NCI-H510A (cell line): ENCODE results near the gene TNFSF18.
"Not testable (repeated sequence)": the region's sequence is repeated elsewhere in the genome, so short reads cannot be mapped to it uniquely, and the experiment has no call there.

Experiments
- DNase-seq: peaks from one replicate; lab custom pipeline; 2025; lab: John Stamatoyannopoulos, UW

TNFSF18 gene, protein sequence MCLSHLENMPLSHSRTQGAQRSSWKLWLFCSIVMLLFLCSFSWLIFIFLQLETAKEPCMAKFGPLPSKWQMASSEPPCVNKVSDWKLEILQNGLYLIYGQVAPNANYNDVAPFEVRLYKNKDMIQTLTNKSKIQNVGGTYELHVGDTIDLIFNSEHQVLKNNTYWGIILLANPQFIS

DNA sequence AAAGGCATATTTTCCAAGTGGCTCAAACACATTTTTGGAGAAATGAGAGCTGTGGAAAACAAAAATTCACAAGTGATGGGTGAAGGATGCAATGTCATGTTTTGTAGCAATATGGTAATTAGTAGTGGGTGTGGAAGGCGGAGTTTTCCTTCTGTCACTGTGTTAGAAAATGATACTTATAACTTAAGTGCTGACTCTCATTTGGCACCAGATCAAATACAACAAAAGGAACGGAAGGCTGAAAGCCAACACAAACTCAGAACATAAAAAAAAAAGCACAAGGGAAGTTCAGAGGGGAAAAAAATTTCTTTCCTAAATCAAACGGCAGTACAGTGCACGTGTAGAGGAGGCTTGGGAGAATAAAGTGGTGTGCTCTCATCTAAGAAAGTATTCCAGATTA lies at the start of gene TNFSF18:
Gene TNFSF18, minus strand, starts transcription at position 77 of the 400 bp plus-strand sequence. Its CDS starts 45 bp downstream, at position 32.
- DNase-seq = peak; percentile 2

GRCh38 chr1:173099166-173099565 lies 48.4 kb upstream of the TNFSF18 start:
- DNase-seq = no peak

DNA sequence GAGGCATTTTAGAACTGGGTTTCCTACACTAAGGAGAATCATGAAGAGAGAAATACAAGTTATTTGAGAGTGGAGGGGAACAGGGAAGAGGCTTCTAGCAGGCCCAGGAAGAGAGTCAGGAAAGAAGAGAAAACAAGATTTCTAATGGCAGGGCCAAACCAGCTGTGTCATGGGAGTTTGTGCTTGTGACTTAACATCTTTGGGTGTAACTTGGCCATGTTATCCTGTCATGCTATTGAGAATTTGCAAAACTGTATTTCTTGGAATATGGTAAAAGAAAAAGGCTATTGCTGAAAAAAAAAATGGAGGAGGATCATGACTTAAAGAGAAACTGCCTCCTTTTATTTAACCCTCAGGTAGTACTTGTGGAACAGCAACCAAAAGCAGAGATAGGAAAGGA lies 47.4 kb upstream of the TNFSF18 start:
- DNase-seq = no peak

GRCh38 chr1:173097001-173097400 lies 46.3 kb upstream of the TNFSF18 start:
- no peak for DNase-seq

DNA sequence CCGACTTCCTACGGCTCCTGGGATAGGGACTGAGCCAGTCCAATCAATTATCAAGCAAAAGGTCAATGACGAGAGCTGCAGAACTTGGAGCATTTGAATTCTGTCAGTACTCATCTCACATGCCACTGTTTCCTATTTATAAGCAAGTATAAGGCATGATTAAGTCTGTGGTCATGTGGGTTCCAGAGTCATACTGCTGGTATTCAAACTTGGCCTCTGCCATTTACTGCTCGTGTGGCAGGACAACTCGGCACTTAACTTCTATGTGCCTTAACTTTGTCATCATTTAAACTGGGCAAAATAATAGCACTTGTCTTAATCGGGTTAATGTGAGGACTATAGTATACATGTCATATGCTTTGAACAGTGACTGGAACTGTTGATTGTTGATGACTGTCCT lies 44.9 kb upstream of the TNFSF18 start:
- no peak for DNase-seq

- no peak for DNase-seq
Observed at GRCh38 chr1:173094541-173094940, 43.8 kb upstream of the TNFSF18 start.

DNA sequence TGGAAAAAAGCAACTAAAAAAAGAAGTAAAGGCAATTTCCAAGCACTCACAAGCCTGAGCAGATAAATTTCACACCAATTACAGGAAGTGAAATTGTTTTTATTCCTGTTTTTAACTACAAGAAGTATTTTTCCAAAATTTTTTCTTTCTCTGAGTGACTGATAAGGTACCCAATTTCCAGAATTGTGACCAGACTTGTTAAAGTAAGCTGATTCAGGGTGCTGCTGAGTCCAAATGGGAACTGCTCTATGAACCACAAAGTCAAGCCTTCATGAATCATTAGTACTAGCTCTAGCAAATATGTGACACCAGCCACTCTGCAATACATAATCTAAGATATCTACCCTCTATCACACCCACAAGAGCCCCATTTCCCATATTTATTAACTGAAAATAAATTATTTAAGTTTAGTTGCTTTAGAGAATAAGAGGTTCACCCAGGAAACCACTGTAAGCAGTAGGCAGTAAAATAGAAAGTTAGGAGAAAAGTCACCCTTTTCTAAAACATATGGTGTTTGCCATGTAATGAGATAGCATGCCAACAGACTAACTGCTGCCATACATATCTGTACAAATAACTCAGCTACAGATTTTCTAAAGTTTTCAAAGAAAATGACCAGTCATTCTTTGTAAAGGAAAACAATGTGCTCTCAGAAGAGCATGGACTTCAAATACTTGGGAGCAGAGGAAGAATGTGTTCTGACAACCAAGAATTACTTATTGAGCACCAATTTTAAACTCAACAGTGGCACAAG lies 43.1 kb upstream of the TNFSF18 start:
- DNase-seq = no peak

DNA sequence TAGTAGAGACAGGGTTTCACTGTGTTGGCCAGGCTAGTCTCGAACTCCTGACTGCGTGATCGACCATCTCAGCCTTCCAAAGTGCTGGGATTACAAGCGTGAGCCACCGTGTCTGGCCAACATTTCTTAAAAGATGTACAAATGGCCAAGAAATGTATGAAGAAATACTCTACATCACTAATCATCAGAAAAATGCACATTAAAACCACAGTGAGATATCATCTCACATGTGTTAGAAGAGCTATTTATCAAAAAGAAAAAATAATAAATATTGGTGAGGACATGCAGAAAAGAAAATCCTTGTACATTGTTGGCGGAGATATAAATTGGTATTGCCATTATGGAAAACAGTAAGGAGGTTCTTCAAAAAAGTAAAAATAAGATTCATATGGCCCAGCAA lies 33.6 kb upstream of the TNFSF18 start:
- DNase-seq = no peak

DNA sequence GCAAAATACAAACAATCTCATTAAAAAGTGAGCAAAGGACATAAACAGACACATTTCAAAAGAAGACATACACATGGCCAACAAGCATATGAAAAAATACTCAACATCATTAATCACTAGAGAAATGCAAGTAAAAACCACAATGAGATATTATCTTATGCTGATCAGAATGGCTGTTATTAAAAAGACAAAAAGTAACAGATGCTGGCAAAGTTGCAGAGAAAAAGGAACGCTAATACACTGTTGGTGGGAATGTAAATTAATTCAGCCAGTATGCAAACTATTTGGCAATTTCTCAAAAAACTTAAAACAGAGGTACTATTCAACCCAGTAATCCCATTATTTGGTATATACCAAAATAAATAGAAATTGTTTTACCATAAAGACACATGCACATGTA lies 32.2 kb upstream of the TNFSF18 start:
- DNase-seq = no peak

- DNase-seq = not testable (repeated sequence)
Observed at GRCh38 chr1:173074217-173074616, 23.5 kb upstream of the TNFSF18 start.

GRCh38 chr1:173064011-173064410 lies 13.3 kb upstream of the TNFSF18 start:
- DNase-seq = no peak

- no peak for DNase-seq
Observed at GRCh38 chr1:173063171-173063570, 12.4 kb upstream of the TNFSF18 start.

DNA sequence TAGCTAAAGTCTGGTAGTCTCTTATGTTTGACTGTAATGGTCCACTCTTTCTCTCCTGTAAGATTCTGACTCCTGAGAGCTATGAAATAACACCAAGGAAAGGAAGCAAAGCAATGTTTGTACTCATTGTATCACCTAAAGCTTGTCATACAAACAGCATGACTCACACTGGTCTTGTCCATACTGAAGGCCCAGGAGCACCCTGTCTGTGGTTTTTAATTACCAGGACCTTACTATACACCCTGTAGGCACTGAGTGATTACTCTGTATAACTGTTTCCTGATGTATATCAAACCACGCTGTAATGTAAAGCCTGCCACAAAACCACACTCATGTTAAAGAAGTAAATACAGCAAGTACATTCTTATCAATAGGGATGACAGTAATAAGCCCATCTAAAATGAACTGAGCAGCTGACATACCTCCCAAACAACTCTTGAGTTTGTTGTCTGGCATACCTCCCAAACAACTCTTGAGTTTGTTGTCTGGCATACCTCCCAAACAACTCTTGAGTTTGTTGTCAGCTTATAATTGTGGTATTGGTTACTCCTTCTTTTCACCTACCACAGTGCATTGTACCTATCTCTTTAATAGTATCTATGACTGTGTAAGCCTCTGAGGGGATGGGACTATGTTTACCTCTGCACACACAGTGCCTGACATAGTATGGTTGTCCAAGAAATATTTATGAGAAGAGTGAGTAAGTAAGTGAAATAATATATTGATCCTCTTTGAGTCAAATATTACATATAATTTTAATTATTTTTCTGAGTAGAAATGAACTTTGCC lies 11.6 kb upstream of the TNFSF18 start:
- no peak for DNase-seq

- no peak for DNase-seq
Observed at GRCh38 chr1:173058556-173058955, 7.8 kb upstream of the TNFSF18 start.

- no peak for DNase-seq
Observed at GRCh38 chr1:173057984-173058383, 7.2 kb upstream of the TNFSF18 start.

DNA sequence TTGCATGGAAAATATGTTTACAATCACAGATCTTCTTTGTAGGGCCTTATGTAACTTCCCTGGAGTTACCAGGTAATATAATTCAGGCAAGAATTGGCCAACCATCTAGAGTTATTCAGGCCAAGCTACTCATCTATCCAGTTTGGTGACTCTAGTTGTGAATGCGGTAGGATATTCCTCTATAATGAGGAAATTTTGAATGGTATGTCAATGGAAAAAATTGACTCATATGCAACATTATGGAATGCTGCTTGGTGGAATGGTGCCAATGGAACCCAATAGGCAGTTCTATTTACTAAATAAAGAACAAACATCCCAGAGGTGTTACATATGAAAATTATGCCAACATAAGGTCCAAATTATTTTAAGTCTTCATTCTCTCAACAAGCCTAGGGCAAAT lies 5.6 kb upstream of the TNFSF18 start:
- DNase-seq = no peak

DNA sequence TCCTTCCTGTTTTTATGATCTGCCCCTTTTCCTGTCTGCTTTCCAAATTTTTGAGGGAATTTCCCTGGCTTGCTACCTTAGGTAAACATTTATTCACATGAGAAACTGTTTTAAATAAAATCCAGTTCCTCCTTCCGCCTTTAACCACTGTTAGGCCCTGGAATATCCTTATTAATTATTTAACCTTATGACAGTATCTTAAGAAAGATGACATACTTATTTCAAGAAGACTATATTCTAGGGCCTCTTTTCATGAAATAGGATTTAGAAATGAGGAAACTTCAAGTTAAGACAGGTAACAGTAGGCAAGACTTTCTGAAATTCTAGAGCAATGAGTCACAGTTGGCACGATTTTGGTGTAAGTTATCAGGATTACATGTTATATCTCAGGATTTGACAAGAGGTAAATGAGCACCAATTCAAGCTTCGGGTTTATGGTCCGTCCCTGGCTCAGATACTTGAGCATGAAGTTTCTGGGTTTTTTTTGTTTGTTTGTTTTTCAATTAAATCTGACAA lies 2.0 kb upstream of the TNFSF18 start:
- no peak for DNase-seq

GRCh38 chr1:173049322-173049633 lies 1.5 kb downstream of the TNFSF18 start:
- no peak for DNase-seq

GRCh38 chr1:173048621-173049321 lies 2.0 kb downstream of the TNFSF18 start:
- DNase-seq = no peak

GRCh38 chr1:173044656-173045055 lies 6.1 kb downstream of the TNFSF18 start:
- DNase-seq = no peak

DNA sequence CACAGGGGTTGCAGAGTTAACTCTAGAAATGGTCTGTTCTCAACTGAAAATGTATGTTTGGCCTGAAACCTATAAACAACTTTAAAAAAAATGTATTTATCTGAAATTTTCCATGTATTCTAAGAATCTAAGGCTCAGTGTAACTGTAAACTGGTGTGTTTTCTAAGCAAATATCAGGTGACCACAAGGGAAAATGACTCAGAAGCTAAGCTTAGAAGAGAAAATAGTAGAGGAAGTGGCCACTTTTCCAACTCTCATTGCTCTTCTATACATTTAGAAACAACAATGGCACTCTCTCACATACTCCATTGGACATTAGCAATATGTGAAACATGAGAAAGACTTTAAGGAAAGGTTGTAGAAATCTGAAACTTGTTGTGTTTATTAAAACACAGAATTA lies 7.5 kb downstream of the TNFSF18 start:
- DNase-seq = no peak

- no peak for DNase-seq
Observed at GRCh38 chr1:173042806-173043205, 7.9 kb downstream of the TNFSF18 start.
